ENCODE measurements around the gene NAA80.
"Not testable (repeated sequence)": the region's sequence is repeated elsewhere in the genome, so short reads cannot be mapped to it uniquely, and the experiment has no call there.

NAA80 gene

GRCh38 chr3:50314342-50314741 lies 15.1 kb upstream of the NAA80 start:
- DNase-seq (ENCODE audit: low read depth, low spot score): no peak

- not testable (repeated sequence) for DNase-seq (ENCODE audit: low read depth, low spot score)
Observed at GRCh38 chr3:50312041-50312440, 12.8 kb upstream of the NAA80 start.

- no peak for DNase-seq (ENCODE audit: low read depth, low spot score)
Observed at GRCh38 chr3:50304601-50305000, 5.4 kb upstream of the NAA80 start.

- DNase-seq (ENCODE audit: low read depth, low spot score): no peak
Observed at GRCh38 chr3:50303013-50303815, 4.0 kb upstream of the NAA80 start, which contains the start of gene HYAL1. Gene HYAL1 (minus strand): TSS chr3:50303574. CDS start chr3:50302956, 618 bp downstream.

GRCh38 chr3:50302095-50303012 lies 3.1 kb upstream of the NAA80 start:
- no peak for DNase-seq (ENCODE audit: low read depth, low spot score)

- DNase-seq (ENCODE audit: low read depth, low spot score): no peak
Observed at GRCh38 chr3:50300681-50301254, 1.6 kb upstream of the NAA80 start.

- no peak for DNase-seq (ENCODE audit: low read depth, low spot score)
Observed at GRCh38 chr3:50299929-50300680, 900 bp upstream of the NAA80 start.

GRCh38 chr3:50299638-50299928 lies 378 bp upstream of the NAA80 start:
- DNase-seq (ENCODE audit: low read depth, low spot score): no peak

- DNase-seq (ENCODE audit: low read depth, low spot score): no peak
Observed at GRCh38 chr3:50297896-50298725, 1.1 kb downstream of the NAA80 start.

- DNase-seq (ENCODE audit: low read depth, low spot score): no peak
Observed at GRCh38 chr3:50297384-50297775, 1.8 kb downstream of the NAA80 start.

GRCh38 chr3:50296721-50297383 lies 2.4 kb downstream of the NAA80 start:
- DNase-seq (ENCODE audit: low read depth, low spot score): no peak

- no peak for DNase-seq (ENCODE audit: low read depth, low spot score)
Observed at GRCh38 chr3:50295553-50296431, 3.4 kb downstream of the NAA80 start.

GRCh38 chr3:50294492-50295403 lies 4.5 kb downstream of the NAA80 start:
- no peak for DNase-seq (ENCODE audit: low read depth, low spot score)

GRCh38 chr3:50294089-50294488 lies 5.1 kb downstream of the NAA80 start:
- DNase-seq (ENCODE audit: low read depth, low spot score): no peak

GRCh38 chr3:50293079-50293801 lies 6.0 kb downstream of the NAA80 start:
- no peak for DNase-seq (ENCODE audit: low read depth, low spot score)

- DNase-seq (ENCODE audit: low read depth, low spot score): peak; percentile 92
Observed at GRCh38 chr3:50292159-50293078, 6.8 kb downstream of the NAA80 start, which contains the start of gene IFRD2. Gene IFRD2 (minus strand): TSS chr3:50292429. CDS start chr3:50292274, 155 bp downstream.
